NCI-H774 (cell line): ENCODE data around the gene OR2T6.
"Not testable (repeated sequence)": the region's sequence is repeated elsewhere in the genome, so short reads cannot be mapped to it uniquely, and the experiment has no call there.

Source experiments
- DNase-seq: peaks from one replicate; lab custom pipeline; 2025; lab: John Stamatoyannopoulos, UW

OR2T6 gene, protein sequence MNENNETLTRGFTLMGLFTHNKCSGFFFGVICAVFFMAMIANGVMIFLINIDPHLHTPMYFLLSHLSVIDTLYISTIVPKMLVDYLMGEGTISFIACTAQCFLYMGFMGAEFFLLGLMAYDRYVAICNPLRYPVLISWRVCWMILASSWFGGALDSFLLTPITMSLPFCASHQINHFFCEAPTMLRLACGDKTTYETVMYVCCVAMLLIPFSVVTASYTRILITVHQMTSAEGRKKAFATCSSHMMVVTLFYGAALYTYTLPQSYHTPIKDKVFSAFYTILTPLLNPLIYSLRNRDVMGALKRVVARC

DNA sequence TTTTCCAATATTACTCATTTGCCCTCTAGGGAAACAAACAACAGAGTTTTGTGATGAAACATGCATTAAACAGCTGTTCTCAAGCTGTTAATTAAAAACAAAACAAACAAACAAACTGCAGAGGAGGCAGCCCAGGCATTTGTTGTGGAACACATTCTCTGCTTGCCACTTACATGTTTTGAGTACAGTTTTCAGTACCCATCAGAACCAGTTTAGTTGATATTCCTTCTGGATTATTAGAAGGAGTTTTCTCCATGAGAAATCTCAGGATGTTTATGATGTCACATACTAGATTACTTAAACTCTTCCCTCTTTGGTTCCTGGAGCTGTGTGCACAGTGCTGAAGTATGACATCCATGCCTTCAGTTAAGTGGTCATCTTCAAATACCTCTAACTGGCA lies at the start of gene OR2T6:
OR2T6 (plus strand) TSS at position 301 of the 400 bp plus-strand sequence. CDS start 11,863 bp downstream, outside the sequence.
- DNase-seq: no peak

DNA sequence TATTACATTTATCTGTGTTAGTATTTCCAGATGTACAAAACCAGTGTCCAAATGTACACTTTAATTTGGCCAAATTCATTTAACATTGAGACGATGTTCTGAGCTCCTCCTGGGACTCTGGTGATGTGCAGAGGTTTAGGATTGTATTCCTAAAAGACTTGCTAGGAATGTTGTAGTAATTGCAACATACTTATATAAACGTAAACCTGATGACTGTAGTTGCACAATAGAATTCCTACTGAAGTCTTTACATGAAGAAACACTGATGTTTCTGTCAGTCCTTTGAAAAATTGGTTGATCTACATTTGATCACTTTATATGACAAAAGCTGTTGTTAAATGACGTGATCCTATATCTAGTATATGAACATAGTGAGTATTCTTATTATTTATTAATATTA lies 32.1 kb upstream of the OR2T6 start:
- DNase-seq: no peak

DNA sequence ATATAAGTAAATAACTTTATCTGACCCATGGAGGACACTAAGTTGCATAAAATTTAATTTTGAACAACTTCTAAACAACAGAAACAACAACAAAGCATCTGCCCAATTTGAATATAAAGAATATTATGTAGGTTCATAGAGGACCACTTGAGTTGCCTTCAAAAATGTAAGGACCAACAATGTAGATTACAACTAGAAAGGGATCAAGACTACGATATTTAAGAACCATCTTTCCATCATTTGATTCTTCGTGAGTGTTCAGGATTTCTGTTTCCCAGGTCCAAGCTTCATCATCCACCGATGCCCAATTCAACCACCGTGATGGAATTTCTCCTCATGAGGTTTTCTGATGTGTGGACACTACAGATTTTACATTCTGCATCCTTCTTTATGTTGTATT lies 27.1 kb upstream of the OR2T6 start, which contains the start of gene OR14C36:
OR14C36 (plus strand) TSS at position 301 of the 400 bp plus-strand sequence; CDS start at position 301, 0 bp downstream.
- no peak for DNase-seq

DNA sequence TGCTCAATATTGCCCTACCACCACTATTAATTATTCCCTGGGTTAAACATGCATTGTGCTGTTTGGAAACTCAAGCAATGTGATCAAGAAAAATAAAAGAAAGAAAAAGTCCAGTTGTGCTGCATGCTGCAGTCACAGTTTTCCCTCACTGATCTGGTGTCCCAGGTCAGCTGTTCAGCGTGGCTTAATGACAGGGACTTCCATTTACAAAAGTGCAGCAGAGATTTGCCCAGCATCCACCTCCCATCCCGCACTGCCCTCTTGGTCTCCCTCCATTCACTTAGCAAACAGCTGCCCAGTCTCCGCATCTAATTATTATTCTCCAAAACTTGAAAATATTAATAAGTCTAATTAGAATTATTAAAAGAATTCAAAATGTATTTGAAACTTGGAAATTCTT lies 16.1 kb upstream of the OR2T6 start:
- DNase-seq: no peak

DNA sequence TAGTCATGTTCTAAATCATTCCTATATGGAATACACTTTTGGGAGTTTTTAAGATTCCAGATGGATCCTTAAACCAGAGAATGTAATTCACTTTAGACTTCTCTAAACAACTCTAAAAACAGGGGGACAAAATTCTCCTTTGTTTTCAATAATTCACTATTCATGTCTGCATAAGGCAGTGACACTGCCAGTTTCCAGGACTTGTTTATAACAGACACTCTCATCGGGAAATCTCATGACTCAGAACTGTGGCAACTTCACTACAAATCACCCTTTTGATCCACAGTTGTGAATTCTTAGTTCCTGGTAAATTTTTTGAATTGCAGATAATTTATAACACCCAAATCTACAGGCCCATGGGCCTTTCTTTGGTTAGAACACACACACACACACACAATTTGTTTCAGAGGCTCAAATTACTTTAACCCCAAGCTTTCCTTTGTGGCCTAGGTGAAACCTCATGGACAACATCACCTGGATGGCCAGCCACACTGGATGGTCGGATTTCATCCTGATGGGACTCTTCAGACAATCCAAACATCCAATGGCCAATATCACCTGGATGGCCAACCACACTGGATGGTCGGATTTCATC lies 14.3 kb upstream of the OR2T6 start, which contains the start of gene OR2T4:
OR2T4 (plus strand) TSS at position 545 of the 595 bp plus-strand sequence; CDS start at position 545, 0 bp downstream.
- DNase-seq: no peak

DNA sequence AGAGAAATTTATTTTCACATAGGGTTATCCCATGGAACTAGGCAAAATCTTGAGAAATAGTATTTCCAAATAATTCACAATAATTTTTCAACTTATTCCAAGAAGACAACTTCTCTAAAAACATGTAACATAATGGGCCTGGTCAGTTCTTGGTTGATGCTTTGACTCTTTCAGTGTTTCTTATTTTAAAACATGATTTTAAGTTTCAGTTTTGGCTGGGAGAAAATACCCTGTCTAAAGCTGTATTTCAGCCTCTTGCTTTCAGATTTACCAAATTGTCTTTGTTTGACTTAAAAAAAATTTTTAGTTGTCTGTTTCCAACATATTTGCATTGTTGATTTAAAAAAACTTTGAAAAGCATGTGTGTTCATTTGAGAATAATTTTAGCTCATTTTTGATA lies 8.9 kb upstream of the OR2T6 start:
- DNase-seq: no peak

DNA sequence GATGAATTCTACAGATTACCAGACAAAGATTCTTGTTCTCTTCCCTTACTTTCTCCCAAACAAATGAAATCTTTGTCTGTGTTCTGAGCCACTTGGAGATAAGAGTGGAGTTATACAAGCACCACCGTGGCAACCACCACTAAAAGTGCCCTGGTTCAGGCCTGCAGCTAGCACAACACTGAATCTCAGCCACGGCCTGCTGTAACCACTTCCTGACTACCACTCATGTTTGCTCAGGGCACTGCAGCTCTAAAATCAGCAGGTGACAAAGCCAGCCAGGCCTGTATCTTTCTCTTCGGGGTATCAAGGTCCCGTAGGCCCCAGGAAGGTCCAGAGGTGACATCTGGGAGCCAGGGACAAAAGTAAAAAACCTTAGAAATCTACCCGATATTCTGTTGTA lies 3.2 kb upstream of the OR2T6 start:
- no peak for DNase-seq

DNA sequence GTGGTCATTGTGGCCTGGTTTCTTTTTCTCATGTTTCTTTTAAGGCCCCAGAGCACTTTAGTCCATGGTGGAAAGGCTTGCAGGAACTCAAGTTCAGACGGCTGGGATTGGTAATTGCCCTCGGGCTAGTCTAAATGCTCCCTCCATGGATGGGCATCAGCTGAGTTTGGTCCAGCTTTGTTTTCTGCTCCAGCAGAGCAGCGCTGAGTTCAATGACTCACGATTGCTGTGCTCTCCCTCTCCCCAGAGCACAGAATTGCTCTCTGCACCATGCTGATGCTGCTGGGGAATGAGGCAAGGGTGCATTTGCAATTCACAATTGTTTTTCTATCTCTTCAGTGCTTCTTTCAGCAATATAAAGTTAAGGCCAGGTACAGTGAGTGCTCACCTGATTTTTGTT lies 1.8 kb upstream of the OR2T6 start:
- no peak for DNase-seq

DNA sequence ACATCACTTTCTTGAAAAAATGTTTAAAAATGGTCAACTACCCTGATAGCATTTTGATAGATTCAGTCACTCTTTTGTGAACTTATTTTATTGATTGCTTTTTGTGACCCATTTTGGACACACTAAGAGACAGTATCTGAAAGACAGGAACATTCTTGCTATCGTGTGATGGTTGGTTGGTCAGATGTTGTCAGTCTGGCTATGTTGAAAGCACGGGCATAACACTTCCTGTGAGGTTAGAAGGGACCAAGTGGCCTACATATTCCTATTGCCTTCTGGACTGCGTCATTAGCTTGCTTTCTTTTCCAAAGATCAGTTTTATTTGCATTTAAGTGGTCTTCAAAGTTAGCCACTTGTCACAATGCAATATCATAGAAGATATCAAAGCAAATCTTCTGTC lies 1.4 kb downstream of the OR2T6 start:
- no peak for DNase-seq

DNA sequence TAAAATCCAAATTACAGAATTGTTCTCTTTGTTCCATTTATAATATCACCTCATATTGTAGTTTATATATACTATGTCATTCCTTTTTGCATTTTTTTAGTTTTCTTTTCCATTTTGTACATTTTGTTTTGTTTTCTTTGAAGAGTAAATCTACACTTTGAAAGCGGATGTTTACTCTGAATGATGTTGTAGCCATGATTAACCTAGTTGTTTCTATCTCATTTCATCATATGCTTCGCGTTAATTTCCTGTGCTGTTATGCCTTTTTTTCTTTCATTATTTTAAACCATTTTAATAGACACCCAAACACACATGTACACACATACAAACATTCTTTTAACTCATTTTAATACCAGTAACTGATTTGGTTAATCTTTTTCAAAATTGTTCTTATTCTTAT lies 5.3 kb downstream of the OR2T6 start:
- DNase-seq: no peak

DNA sequence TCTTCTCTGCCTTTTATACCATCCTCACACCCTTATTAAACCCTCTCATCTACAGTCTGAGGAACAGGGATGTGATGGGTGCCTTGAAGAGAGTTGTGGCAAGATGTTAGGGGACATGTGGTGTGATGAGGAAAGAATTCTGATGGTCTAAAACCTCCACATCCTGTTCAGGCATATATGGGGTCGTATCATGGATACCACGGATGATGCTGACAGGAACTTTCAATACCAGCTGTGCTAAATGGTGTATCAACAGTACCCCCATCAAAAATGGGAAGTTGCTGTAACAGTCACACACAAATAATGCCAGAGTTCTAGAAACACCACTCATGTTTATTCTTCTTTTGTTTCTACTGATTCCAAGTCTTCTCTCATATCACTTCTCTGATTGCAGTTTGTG lies 12.9 kb downstream of the OR2T6 start:
- DNase-seq: no peak

DNA sequence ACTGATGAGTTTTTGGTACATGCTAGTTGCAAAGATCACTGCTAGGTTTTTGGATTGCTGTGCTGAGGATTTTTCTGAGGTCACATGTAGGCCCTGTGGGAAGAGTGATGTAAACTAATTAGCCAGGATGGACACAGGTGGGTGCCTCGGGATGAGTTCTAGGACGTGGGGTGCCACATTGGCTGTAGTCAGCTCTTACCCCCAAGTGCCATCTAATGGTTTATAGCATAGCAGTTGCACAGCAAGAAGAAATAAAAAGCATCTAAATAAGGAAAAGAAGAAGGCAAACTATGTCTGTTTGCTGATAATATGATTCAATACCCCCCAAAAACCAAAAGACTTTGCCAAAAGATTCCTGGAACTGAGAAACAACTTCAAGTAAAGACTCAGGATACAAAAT lies 17.5 kb downstream of the OR2T6 start:
- no peak for DNase-seq

DNA sequence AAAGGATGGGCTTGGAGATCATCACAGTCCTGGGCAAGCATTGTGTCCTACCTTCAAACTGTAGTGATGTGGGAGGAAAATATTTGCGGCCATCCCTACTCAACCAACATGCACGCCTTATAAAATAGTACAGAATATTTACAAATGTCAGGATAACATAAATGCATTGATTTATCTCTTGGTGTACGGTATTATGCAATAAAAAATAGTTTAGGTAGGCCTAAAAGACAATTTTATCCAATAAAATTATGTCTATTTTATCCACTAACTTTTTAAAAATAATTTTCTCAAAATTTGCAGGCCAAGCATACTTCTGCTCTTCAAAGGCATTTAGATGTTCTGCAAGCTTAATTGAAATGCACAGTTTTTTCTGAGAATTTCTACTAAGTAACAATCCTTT lies 27.2 kb downstream of the OR2T6 start, which contains the start of gene OR2T1:
OR2T1 (plus strand) TSS at position 301 of the 400 bp plus-strand sequence. CDS start 3,100 bp downstream, outside the sequence.
- no peak for DNase-seq

DNA sequence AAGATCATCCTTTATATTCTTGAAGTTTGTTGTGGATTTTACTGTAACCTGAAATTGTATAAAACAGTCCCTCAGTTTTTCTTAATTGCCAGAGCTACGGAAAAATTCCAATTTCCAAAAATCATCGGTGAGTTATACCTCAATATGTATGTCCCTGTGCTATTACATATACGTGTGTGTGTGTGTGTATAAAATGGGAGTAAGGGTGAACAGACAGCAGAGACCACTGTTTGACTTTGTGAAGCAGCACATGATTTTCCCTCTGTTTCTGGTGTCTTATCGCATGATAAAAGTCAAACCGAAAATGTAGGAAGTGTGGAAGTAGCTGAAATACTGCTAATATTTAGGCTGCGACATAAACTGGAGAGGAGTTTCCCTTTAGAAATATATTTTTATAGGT lies 28.5 kb downstream of the OR2T6 start:
- no peak for DNase-seq

DNA sequence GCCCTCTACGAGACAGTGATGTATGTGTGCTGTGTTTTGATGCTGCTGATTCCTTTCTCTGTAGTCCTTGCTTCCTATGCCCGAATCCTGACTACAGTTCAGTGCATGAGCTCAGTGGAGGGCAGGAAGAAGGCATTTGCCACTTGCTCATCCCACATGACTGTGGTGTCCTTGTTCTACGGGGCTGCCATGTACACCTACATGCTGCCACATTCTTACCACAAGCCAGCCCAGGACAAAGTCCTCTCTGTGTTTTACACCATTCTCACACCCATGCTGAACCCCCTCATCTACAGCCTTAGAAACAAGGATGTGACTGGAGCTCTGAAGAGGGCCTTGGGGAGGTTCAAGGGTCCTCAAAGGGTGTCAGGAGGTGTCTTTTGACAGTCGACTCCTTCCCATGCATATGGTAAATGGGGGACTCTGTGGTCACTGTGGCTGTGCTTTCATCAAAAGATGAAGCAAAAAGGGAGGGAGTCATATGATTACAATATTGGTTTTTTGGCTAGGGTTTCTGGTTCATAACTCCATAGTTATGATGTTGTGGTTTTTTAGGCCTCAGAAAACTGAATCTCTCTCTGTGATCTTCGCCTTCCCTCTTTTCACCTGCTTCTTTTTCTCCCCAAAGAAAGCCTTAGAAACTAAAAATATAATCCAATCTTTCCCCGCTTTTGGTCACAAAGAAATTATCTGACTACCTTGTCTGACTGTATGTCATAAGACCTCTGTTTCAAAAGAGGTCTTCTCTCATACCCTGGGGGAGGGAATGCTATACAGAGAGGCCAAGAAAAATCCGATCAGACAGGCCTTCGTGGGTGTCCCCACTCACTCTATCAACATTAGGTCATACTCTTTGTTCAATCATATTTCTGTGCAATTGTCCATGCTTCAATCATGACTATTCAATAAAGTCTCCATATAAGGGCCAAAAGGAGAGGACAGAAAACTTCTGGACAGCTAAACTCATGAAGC lies 31.5 kb downstream of the OR2T6 start:
- DNase-seq: no peak

DNA sequence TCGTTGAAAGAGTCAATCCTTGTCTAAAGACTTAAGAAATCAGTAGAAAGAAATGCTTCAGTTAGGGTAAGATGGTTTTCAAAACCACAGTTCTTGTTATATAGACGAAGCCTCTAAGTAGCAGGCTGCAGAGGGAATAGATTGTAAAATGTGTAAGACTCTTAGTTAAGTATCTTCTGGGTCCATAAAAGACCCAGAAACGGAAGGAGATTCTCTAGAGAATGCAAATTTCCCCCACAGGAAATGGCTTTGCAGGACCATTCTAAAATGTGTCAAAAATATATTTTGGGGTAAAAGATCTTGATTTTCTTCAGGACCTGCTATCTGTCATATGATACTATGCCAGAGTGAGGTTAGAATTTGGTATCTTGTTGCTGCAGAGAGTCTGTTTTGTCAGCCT lies 40.7 kb downstream of the OR2T6 start:
- DNase-seq: no peak

DNA sequence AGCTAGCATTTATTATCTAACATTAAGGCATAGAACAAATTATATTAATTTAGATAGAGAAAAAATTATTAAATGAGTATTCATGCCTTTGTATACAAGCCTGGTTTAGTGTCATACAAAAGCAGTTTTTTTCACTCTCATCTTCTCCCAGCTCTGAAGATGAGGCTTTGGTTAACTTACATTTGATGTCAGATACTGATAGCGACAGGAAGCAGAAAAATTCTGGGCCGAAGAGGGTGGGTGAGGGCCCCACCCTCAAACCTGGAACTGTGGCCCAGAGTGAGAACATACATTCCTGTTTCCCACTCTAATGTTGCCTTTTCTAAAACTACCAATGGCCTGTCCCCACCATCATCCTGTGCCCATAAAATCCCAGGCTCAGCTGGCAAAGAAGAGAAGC lies 42.3 kb downstream of the OR2T6 start:
- no peak for DNase-seq

DNA sequence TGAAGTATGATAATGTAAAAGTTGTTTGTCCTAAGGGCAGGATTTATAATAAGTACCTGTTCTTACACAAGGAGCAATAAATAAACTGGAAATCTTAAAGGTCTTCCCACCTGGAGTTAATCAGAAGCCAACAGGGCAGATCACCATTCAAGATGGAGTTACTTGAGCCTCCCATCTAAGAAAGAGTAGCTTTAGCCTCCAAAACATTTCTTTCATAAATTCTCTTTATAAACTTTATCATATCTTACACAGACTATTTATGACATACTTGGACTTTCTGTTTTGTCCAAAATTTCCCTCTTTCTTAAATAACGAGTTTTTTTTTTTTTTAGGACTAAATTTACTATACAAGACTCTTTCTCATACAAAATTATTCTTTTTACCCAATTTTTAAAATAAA lies 45.8 kb downstream of the OR2T6 start:
- no peak for DNase-seq

DNA sequence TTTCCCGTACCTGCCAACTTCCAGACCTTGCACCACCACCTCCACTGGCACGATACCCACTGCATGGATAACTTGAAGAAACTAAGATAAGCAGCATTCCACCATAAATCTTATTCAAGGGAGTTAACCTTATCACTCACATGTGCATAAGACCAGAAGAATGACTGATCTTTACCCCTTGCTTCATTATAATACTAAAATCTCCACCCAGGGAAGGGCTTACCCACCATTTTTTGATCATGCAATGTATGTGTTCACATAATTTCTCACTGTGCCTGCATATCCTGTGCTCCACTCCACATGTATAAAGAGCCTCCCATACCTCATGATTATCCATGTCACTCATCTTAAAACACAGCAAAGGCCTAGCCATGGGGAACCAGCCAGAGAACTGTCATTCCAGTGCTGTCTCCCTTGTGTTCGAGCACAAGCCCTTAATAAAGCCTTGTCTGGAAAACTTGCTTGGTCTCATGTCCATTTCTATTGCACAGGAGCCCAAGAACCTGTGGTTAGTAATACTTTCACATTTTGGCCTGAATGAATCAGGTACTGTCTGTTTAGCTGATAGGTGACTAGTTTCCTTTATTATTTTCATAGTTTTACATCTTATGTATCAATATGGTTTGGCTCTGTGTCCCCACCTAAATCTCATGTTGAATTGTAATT lies 52.1 kb downstream of the OR2T6 start:
- not testable (repeated sequence) for DNase-seq

DNA sequence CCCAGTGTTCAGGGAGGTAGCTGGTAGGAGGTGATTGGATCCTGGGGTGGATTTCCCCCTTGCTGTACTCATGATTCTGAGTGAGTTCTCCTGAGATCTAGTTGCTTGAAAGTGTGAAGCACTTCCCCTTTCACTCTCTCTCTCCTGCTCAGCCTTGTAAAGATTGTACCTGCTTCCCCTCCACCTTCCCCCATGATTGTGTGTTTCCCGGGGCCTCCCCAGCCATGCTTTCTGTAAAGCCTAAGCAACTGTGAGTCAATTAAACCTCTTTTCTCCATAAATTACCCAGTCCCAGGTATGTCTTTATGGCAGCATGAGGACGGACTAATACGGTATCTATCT lies 52.6 kb downstream of the OR2T6 start:
- DNase-seq: not testable (repeated sequence)

DNA sequence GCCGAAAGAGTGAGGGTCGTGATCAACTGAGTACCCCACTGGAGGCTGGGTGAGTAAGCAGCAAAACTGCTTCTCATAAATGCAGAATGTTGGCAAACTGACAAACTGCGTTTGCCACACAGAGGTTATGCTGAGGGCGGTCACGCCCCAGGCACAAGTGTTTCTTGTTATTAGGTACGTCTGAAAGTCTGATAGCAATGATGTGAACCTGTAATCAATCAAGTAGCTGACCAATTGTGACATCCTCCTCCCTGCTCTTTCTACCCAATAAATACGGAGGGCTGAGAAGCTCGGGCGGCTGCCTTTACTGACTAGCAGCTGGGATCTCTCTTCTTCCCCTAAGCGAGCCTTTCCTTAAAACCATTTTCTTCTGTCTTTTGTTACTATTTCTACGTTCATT lies 56.1 kb downstream of the OR2T6 start:
- DNase-seq: not testable (repeated sequence)

DNA sequence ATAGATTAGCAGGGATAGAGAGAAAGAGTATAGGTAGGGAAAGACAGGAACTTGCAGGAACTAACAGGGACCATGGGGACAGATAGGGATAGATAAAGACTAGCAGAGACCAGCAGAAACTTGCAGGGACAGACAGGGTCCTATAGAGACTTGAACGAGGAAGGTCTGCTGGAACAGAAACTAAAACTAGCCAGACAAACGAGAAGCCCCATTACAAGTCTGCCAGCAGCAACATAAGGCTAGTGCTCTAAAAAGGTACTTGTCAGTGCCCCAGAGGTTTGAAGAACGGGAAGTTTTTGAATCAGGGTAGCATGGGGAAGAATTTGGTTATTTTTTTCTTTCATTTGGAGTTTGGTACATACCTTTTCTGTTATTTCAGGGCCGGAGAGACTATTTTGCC lies 56.7 kb downstream of the OR2T6 start:
- DNase-seq: not testable (repeated sequence)
